HepG2 (cell line): ENCODE measurements around the gene ABHD15. TPM values are rescaled to one million over a fixed set of nuclear protein-coding genes. Genes with fewer than 3 reads are reported as not detected.
A peak's percentile ranks its signal among the peaks of the same experiment; 100 is the strongest.

Source experiments
- BORCS8-MEF2B ChIP-seq: sonication (generic); formaldehyde crosslinking; IDR thresholded peaks from 2 replicates; pipeline ENCODE4 v1.8.0; 2022; ENCODE audit warnings: mild to moderate bottlenecking, missing genetic modification reagents
- CAMTA2 ChIP-seq: sonication (generic); formaldehyde crosslinking; IDR thresholded peaks from 2 replicates; pipeline ENCODE4 v1.4.0; 2020; ENCODE audit warnings: mild to moderate bottlenecking, missing genetic modification reagents, borderline replicate concordance
- CCDC6 ChIP-seq: sonication (generic); formaldehyde crosslinking; IDR thresholded peaks from 2 replicates; pipeline ENCODE4 v1.8.1; 2022; ENCODE audit warnings: mild to moderate bottlenecking, missing genetic modification reagents, moderate library complexity
- CHD2 ChIP-seq: IDR thresholded peaks from 2 replicates; pipeline ENCODE4 v1.6.1; 2011; ENCODE audit warnings: low read depth, low read length, improper control_type of control experiment
- FOXM1 ChIP-seq: sonication (generic); formaldehyde crosslinking; IDR thresholded peaks from 2 replicates; pipeline ENCODE4 v1.5.0; 2020; ENCODE audit warnings: missing genetic modification reagents
- HDAC1 ChIP-seq: sonication (generic); formaldehyde crosslinking; IDR thresholded peaks from 2 replicates; pipeline ENCODE4 v1.5.1; 2020; ENCODE audit warnings: mild to moderate bottlenecking, missing genetic modification reagents
- HMGA1 ChIP-seq: sonication (generic); formaldehyde crosslinking; conservative IDR thresholded peaks from 2 replicates; pipeline ENCODE4 v1.4.0; 2020; ENCODE audit warnings: missing genetic modification reagents
- MIXL1 ChIP-seq: IDR thresholded peaks from 2 replicates; pipeline ENCODE4 v1.6.1; 2016
- NFRKB ChIP-seq: fragments of 450-650 bp; IDR thresholded peaks from 2 replicates; pipeline ENCODE4 v1.6.1; 2017
- NRL ChIP-seq: sonication (generic); formaldehyde crosslinking; IDR thresholded peaks from 2 replicates; pipeline ENCODE4 v1.5.0; 2020; ENCODE audit warnings: missing genetic modification reagents, mild to moderate bottlenecking, moderate library complexity, borderline replicate concordance
- PHF5A ChIP-seq: IDR thresholded peaks from one replicate; pipeline ENCODE4 v1.6.1; 2018; ENCODE audit warnings: low read depth, missing genetic modification reagents; ENCODE audit not compliant: unreplicated experiment
- REL ChIP-seq: sonication (generic); formaldehyde crosslinking; conservative IDR thresholded peaks from 2 replicates; pipeline ENCODE4 v1.8.0; 2022; ENCODE audit warnings: mild to moderate bottlenecking, missing genetic modification reagents, moderate library complexity
- SMARCC2 ChIP-seq: fragments of 450-650 bp; IDR thresholded peaks from 2 replicates; pipeline ENCODE4 v1.6.1; 2017; ENCODE audit warnings: antibody characterized with exemption, mild to moderate bottlenecking
- TAF1 ChIP-seq: sonication (generic); formaldehyde crosslinking; IDR thresholded peaks from 2 replicates; pipeline ENCODE4 v1.4.0; 2020; ENCODE audit warnings: missing genetic modification reagents
- ZNF143 ChIP-seq: sonication (generic); formaldehyde crosslinking; IDR thresholded peaks from 2 replicates; pipeline ENCODE4 v1.4.0; 2020; ENCODE audit warnings: missing genetic modification reagents
- ZNF292 ChIP-seq: sonication (generic); formaldehyde crosslinking; IDR thresholded peaks from 2 replicates; pipeline ENCODE4 v1.8.1; 2022; ENCODE audit warnings: mild to moderate bottlenecking, low read depth, missing genetic modification reagents, borderline replicate concordance
- ZNF3 ChIP-seq: IDR thresholded peaks from 2 replicates; pipeline ENCODE4 v1.7.0; 2017; ENCODE audit warnings: inconsistent platforms
- ZNF496 ChIP-seq: sonication (generic); formaldehyde crosslinking; IDR thresholded peaks from 2 replicates; pipeline ENCODE4 v1.8.1; 2023; ENCODE audit warnings: mild to moderate bottlenecking, moderate library complexity, missing genetic modification reagents; ENCODE audit not compliant: insufficient replicate concordance
- ZNF549 ChIP-seq: sonication (generic); formaldehyde crosslinking; IDR thresholded peaks from 2 replicates; pipeline ENCODE4 v1.5.0; 2020; ENCODE audit warnings: missing genetic modification reagents
- ZNF589 ChIP-seq: sonication (generic); formaldehyde crosslinking; conservative IDR thresholded peaks from 2 replicates; pipeline ENCODE4 v1.8.0; 2022; ENCODE audit warnings: mild to moderate bottlenecking, moderate library complexity, missing genetic modification reagents
- ZNF777 ChIP-seq: sonication (generic); formaldehyde crosslinking; IDR thresholded peaks from 2 replicates; pipeline ENCODE4 v1.4.0; 2020; ENCODE audit warnings: missing genetic modification reagents
- ZNF780A ChIP-seq: sonication (generic); formaldehyde crosslinking; IDR thresholded peaks from 2 replicates; pipeline ENCODE4 v1.8.0; 2022; ENCODE audit warnings: mild to moderate bottlenecking, missing genetic modification reagents, moderate library complexity
- polyA plus RNA-seq, 8 experiments: library from polyadenylated mRNA; depleted of rRNA in 3 of 8; stranded (reverse) in 7 of 8; unstranded in 1 of 8; fragments of >200 nt; fragmentation: Illumina TruSeq in 4 of 8; extraction: Trizol in 4 of 8; gene quantifications; 2 replicates each; pipeline versions ENCODE4 v1.2.1 to v1.2.3, GENCODE V29; 2011 to 2016; ENCODE audit warnings: low read depth in 4 of 8, missing spikeins in 1 of 8, mixed read lengths in 1 of 8; ENCODE audit not compliant: insufficient read depth in 1 of 8
- total RNA-seq, 5 experiments: library from RNA; depleted of rRNA; stranded (reverse); fragments of >200 nt; fragmentation: Illumina TruSeq; extraction: Trizol; gene quantifications; 2 replicates each; pipeline ENCODE4 v1.2.3, GENCODE V29; 2016; ENCODE audit warnings: low read depth in 1 of 5
- TF ChIP-seq, protein P1 (sequence below): sonication (generic); formaldehyde crosslinking; IDR thresholded peaks from 2 replicates; pipeline ENCODE4 v1.4.0; 2020; ENCODE audit warnings: missing genetic modification reagents
- TF ChIP-seq, protein P2 (sequence below), 2 experiments: fragments of 450-650 bp in 1 of 2; sonication (generic) in 1 of 2; formaldehyde crosslinking; IDR thresholded peaks; 2 replicates each; pipeline versions ENCODE4 v1.5.0 to v1.8.0; 2020 to 2022; ENCODE audit warnings: mild to moderate bottlenecking in 1 of 2, missing genetic modification reagents in 1 of 2
- TF ChIP-seq, protein P3 (sequence below): sonication (generic); formaldehyde crosslinking; IDR thresholded peaks from 2 replicates; pipeline ENCODE4 v1.8.1; 2023; ENCODE audit warnings: mild to moderate bottlenecking, inconsistent platforms, moderate library complexity, missing genetic modification reagents, borderline replicate concordance
- TF ChIP-seq, protein P4 (sequence below): sonication (generic); formaldehyde crosslinking; IDR thresholded peaks from 2 replicates; pipeline ENCODE4 v1.8.0; 2022; ENCODE audit warnings: mild to moderate bottlenecking, missing genetic modification reagents, borderline replicate concordance

The ABHD15 gene
- total and polyA plus RNA-seq, 2 of the 13 experiments (the other 11 are each of a cell fraction or from before 2014, with no cell fraction given): 2.4 to 7.7 TPM

DNA sequence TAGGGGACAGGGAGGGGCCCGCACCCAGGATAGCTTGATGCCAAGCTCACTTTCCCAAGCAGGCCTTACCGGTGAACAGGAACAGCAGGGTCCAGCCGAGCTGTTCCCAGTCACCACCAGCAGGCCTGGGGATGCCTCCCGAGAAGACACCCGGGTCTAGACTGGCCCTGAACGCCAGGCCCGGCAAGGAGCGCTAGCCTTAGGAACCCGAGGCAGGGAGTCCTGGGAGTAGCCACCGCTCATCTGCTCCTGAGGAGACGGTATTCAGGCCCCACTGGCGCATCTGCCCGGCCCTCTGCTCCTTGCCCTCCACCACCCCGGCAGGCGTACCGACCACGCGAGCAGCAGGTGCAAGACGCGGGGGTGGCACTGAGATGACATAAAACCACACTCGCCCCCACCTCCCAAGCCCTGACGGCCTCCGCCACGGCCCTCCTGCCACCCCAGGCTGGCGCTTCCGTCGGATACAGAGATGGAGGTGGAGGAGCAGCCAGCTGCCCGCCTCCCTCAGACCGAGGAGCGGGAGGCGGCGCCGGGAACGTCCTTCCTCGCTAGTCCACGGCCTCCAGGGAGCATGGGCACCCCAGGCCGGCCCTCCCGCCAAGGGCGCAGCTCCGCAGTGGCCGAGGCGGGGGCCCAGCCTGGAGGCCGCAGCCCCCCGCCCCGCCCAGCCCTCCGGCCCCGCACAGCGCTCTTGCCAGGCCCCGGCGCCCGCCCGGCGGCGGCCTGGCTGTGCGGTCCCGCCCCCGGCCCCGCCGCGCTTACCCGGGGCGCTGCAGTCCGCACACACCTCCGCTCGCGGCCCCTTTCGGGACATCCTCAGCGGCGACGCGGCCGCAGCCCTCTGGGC lies 21.9 kb upstream of the ABHD15 start (continued):
- TF ChIP-seq CCDC6 (CRISPR knock-in tag): no peak
- no peak for TF ChIP-seq CAMTA2 (CRISPR knock-in tag)
- TF ChIP-seq NRL (CRISPR knock-in tag): peak; percentile 58; the same call in 1 of the 2 replicates
- no peak for TF ChIP-seq ZNF549 (CRISPR knock-in tag)
- TF ChIP-seq MIXL1: no peak
- TF ChIP-seq ZNF292: no peak
- TF ChIP-seq TAF1 (CRISPR knock-in tag): no peak
- no peak for TF ChIP-seq ZNF143 (CRISPR knock-in tag)
- TF ChIP-seq PHF5A (CRISPR knock-in tag): no peak
- TF ChIP-seq CHD2: no peak
- no peak for TF ChIP-seq SMARCC2
- no peak for TF ChIP-seq REL (CRISPR knock-in tag)
- no peak for TF ChIP-seq ZNF496 (CRISPR knock-in tag)
- no peak for TF ChIP-seq ZNF780A (CRISPR knock-in tag)
- TF ChIP-seq FOXM1 (CRISPR knock-in tag): no peak
- TF ChIP-seq, protein P1, sequence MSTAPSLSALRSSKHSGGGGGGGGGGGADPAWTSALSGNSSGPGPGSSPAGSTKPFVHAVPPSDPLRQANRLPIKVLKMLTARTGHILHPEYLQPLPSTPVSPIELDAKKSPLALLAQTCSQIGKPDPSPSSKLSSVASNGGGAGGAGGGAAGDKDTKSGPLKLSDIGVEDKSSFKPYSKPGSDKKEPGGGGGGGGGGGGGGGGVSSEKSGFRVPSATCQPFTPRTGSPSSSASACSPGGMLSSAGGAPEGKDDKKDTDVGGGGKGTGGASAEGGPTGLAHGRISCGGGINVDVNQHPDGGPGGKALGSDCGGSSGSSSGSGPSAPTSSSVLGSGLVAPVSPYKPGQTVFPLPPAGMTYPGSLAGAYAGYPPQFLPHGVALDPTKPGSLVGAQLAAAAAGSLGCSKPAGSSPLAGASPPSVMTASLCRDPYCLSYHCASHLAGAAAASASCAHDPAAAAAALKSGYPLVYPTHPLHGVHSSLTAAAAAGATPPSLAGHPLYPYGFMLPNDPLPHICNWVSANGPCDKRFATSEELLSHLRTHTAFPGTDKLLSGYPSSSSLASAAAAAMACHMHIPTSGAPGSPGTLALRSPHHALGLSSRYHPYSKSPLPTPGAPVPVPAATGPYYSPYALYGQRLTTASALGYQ (CRISPR knock-in tag): no peak
- TF ChIP-seq BORCS8-MEF2B: peak; percentile 28; the same call in 1 of the 2 replicates
- no peak for TF ChIP-seq ZNF777 (CRISPR knock-in tag)
- TF ChIP-seq HDAC1 (CRISPR knock-in tag): 0 out of 2 replicates have a peak, but pooled peaks have one; percentile 47
- no peak for TF ChIP-seq ZNF589 (CRISPR knock-in tag)
- TF ChIP-seq ZNF3 (CRISPR knock-in tag): no peak
- TF ChIP-seq NFRKB: no peak
- TF ChIP-seq HMGA1 (CRISPR knock-in tag): no peak
- TF ChIP-seq, protein P2, sequence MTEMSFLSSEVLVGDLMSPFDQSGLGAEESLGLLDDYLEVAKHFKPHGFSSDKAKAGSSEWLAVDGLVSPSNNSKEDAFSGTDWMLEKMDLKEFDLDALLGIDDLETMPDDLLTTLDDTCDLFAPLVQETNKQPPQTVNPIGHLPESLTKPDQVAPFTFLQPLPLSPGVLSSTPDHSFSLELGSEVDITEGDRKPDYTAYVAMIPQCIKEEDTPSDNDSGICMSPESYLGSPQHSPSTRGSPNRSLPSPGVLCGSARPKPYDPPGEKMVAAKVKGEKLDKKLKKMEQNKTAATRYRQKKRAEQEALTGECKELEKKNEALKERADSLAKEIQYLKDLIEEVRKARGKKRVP (CRISPR knock-in tag; IDR thresholded peaks at IDR 0.05): no peak
- TF ChIP-seq, protein P3, sequence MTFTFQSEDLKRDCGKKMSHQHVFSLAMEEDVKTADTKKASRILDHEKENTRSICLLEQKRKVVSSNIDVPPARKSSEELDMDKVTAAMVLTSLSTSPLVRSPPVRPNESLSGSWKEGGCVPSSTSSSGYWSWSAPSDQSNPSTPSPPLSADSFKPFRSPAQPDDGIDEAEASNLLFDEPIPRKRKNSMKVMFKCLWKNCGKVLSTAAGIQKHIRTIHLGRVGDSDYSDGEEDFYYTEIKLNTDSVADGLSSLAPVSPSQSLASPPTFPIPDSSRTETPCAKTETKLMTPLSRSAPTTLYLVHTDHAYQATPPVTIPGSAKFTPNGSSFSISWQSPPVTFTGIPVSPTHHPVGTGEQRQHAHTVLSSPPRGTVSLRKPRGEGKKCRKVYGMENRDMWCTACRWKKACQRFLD (CRISPR knock-in tag): no peak
- TF ChIP-seq, protein P4, sequence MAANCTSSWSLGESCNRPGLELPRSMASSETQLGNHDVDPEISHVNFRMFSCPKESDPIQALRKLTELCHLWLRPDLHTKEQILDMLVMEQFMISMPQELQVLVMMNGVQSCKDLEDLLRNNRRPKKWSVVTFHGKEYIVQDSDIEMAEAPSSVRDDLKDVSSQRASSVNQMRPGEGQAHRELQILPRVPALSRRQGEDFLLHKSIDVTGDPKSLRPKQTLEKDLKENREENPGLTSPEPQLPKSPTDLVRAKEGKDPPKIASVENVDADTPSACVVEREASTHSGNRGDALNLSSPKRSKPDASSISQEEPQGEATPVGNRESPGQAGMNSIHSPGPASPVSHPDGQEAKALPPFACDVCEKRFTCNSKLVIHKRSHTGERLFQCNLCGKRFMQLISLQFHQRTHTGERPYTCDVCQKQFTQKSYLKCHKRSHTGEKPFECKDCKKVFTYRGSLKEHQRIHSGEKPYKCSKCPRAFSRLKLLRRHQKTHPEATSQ (CRISPR knock-in tag): no peak
